Pancreas (tissue), 10 donors: ENCODE data around the gene AGL. TPM values are rescaled to one million over a fixed set of nuclear protein-coding genes. Genes with fewer than 3 reads are reported as not detected.
"Not testable (repeated sequence)": the region's sequence is repeated elsewhere in the genome, so short reads cannot be mapped to it uniquely, and the experiment has no call there.

ENCODE experiments used
- ATAC-seq, 4 donors: fragments of 200-7000 bp; cut with Tn5 transposase; one replicate each; pipeline versions ENCODE4 v1.8.0 to v1.9.1; 2020; ENCODE audit warnings: mild to moderate bottlenecking in 4 of 4, moderate library complexity in 4 of 4
- DNase-seq, 6 donors: peaks; one replicate each; pipeline ENCODE4 v3.0.0-alpha.2; 2020
- FAIRE-seq: peaks from 2 replicates; lab custom pipeline; 2012; peaks lifted over from hg19 to GRCh38; lab: Jason Lieb, UNC
- H3K27ac ChIP-seq, 4 donors: fragments of 200-600 bp; sonication (generic); 1 replicate in 3 of 4; 2 replicates in 1 of 4; pipeline versions ENCODE4 v1.5.0 to v1.8.0; 2020
- H3K27me3 ChIP-seq, 4 donors: fragments of 200-600 bp; one replicate each; pipeline ENCODE4 v1.8.0; 2021
- H3K36me3 ChIP-seq, 3 donors: fragments of 200-600 bp; sonication (generic) in 1 of 3; one replicate each; pipeline versions ENCODE4 v1.5.0 to v1.8.0; 2020 to 2021
- H3K4me1 ChIP-seq, 3 donors: fragments of 200-600 bp; one replicate each; pipeline ENCODE4 v1.8.0; 2021
- H3K4me3 ChIP-seq, 4 donors: fragments of 200-600 bp; sonication (generic) in 2 of 4; one replicate each; pipeline versions ENCODE4 v1.5.0 to v1.8.0; 2020 to 2021
- H3K9me3 ChIP-seq, 4 donors: fragments of 200-600 bp; one replicate each; pipeline ENCODE4 v1.8.0; 2021
- WGBS, 2 donors: extraction: QIAGEN DNeasy Blood & Tissue Kit; methylation state at CpG; one replicate each; pipeline ENCODE4 v1.1.7; 2013; 5-methylcytosine and 5-hydroxymethylcytosine counted together
- intact Hi-C, 3 donors: fragments of 100-400 bp; cut with DNase I; formaldehyde crosslinking; loops; one replicate each; pipeline versions ENCODE4 v1.11.1 to v1.14.2; 2022
- polyA plus RNA-seq, 2 donors: library from polyadenylated mRNA; stranded (reverse); fragments of 200-250 nt; gene quantifications; one replicate each; pipeline ENCODE4 v1.2.3, GENCODE V29; 2013
- total RNA-seq, 6 donors: library from RNA; stranded (reverse); fragmentation: NEBNext Ultra II Directional in 4 of 6; extraction: Animal tissue kit (Norgen Biotek cat#: 25700) in 4 of 6; gene quantifications; one replicate each; pipeline versions ENCODE4 v1.2.1 to v1.2.4, GENCODE V29; 2021 to 2023
- TF ChIP-seq, protein P1 (sequence below), 4 donors: fragments of 200-600 bp; sonication (generic) in 3 of 4; IDR thresholded peaks; one replicate each; pipeline versions ENCODE4 v1.5.0 to v1.8.0; 2021; ENCODE audit warnings: antibody characterized with exemption in 4 of 4
- donor health status: healthy with polysubstance abuse.
- donor health status: DM: no; HTN: no; CAD: no; lungs with moderate emphysema.
- donor health status: DM: no; HTN: no; CAD: no.
- donor health status: control.
- donor health status: control.
- donor health status: Bipolar disorder and iron deficiency.
- donor health status: DM: yes; HTN: yes; CAD: no.
- donor health status: DM: no; HTN: no; CAD: no.
- donor health status: DM: no; HTN: no; CAD: no.
- donor health status: DM: yes; HTN: yes; CAD: no.

AGL gene
- total and polyA plus RNA-seq, 8 donors = 2.9 to 8.1 (median 4.5) TPM

DNA sequence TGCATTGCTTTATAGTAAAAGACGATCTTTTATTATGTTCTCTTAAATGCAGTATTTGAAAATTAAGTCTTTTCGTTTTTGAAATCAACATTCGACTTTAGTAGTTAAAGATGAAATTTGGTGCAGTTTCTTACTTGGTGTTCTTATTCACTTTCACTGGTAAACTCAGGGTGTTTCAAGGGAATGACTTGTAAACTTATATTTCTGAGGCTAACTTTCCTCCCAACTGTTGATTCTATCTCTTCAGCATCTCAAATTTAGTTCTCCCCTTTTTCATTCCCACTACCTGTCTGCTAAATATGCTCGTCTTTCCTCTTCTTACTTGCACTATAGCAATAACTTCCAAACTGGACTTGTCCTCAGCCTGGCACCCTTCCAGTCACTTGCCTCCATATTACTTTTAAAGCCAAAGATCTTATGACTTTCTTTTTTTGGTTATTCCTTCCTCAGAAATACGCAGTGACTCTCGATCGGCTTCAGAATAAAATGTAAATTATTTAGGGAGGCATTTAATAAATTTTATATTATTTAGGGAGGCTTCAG, 120.6 kb downstream of the AGL start:
- intact Hi-C loops = no loop called here
- DNase-seq = no peak
- peak overlapping the region in 3 of 4 donors; percentile 80 to 87 (median 83) for H3K4me3 ChIP-seq
- peak overlapping the region in 3 of 4 donors; percentile 72 to 82 (median 79) for H3K27ac ChIP-seq
- no peak for FAIRE-seq
- TF ChIP-seq, protein P1, sequence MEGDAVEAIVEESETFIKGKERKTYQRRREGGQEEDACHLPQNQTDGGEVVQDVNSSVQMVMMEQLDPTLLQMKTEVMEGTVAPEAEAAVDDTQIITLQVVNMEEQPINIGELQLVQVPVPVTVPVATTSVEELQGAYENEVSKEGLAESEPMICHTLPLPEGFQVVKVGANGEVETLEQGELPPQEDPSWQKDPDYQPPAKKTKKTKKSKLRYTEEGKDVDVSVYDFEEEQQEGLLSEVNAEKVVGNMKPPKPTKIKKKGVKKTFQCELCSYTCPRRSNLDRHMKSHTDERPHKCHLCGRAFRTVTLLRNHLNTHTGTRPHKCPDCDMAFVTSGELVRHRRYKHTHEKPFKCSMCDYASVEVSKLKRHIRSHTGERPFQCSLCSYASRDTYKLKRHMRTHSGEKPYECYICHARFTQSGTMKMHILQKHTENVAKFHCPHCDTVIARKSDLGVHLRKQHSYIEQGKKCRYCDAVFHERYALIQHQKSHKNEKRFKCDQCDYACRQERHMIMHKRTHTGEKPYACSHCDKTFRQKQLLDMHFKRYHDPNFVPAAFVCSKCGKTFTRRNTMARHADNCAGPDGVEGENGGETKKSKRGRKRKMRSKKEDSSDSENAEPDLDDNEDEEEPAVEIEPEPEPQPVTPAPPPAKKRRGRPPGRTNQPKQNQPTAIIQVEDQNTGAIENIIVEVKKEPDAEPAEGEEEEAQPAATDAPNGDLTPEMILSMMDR (IDR thresholded peaks at IDR 0.05) = no peak
- H3K36me3 ChIP-seq = no peaks in the 10 kb centered on the region
- 42 to 44% methylated on average over 7 of the region's 7 CpGs for WGBS, 2 donors
- no peak for ATAC-seq
- no peaks in the 10 kb centered on the region for H3K9me3 ChIP-seq
- H3K27me3 ChIP-seq = no peaks in the 10 kb centered on the region
- peaks cover 0 to 20% (median 9%) of the 10 kb centered on the region in 3 donors for H3K4me1 ChIP-seq

DNA sequence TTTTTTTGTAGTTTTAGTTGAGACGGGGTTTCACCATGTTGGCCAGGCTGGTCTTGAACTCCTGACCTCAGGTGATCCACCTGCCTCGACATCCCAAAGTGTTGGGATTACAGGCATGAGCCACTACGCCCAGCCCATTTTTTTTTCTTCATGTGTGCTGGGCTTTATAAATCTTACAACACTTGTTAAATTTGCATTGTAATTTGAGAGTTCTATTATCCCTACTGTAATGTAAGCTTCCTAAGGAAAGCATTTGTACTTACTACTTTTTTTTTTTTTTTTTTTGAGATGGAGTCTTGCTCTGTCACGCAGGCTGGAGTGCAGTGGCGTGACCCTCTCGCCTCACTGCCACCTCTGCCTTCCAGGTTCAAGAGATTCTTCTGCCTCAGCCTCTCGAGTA, 121.9 kb downstream of the AGL start:
- H3K27me3 ChIP-seq, intact Hi-C loops, DNase-seq, H3K27ac ChIP-seq, ATAC-seq, H3K4me3 ChIP-seq, H3K36me3 ChIP-seq, H3K9me3 ChIP-seq, FAIRE-seq: not testable (repeated sequence)
- peaks cover 0 to 13% (median 6%) of the 10 kb centered on the region in 3 donors for H3K4me1 ChIP-seq
- 90 to 93% methylated on average over 7 of the region's 7 CpGs for WGBS, 2 donors

Other genes with a start within 250 kb of the AGL start
- 1 to 10 TPM; 2.6 to 5.6 (median 4.2) TPM for gene PALMD, start 204.2 kb upstream of the AGL start, total RNA-seq
- 10 to 100 TPM in 1 of 2 donors, 1 to 10 TPM in 1; 8.8 to 15.4 TPM for gene PALMD, start 204.2 kb upstream of the AGL start, polyA plus RNA-seq
- gene FRRS1, start 83.7 kb upstream of the AGL start, total RNA-seq = 1 to 10 TPM in 5 of 6 donors, under 1 TPM in 1; 0.79 to 7.3 (median 2.4) TPM
- under 1 TPM; 0.34 to 0.38 TPM for gene FRRS1, start 83.7 kb upstream of the AGL start, polyA plus RNA-seq
- 10 to 100 TPM in 3 of 6 donors, 1 to 10 TPM in 3; 7.7 to 15.6 (median 10.2) TPM for gene SLC35A3, start 119.6 kb downstream of the AGL start, total RNA-seq
- gene SLC35A3, start 119.6 kb downstream of the AGL start, polyA plus RNA-seq = 10 to 100 TPM in 1 of 2 donors, 1 to 10 TPM in 1; 6.3 to 12.5 TPM